K562 (cell line): ENCODE data around the gene ATMIN.

ENCODE experiments used
- E2F3 ChIP-seq: fragments of 250-450 bp; sonication (Bioruptor Pico); IDR thresholded peaks from 2 replicates; pipeline ENCODE4 v1.4.0; 2020; ENCODE audit warnings: mild to moderate bottlenecking
- HDGF ChIP-seq: fragments of 450-650 bp; IDR thresholded peaks from 2 replicates; pipeline ENCODE4 v1.6.1; 2016
- U2AF2 ChIP-seq: fragments of 200-400 bp; formaldehyde crosslinking; optimal IDR thresholded peaks from 2 replicates; pipeline ENCODE3; 2017; ENCODE audit warnings: low read depth, mild to moderate bottlenecking, low read length

DNA sequence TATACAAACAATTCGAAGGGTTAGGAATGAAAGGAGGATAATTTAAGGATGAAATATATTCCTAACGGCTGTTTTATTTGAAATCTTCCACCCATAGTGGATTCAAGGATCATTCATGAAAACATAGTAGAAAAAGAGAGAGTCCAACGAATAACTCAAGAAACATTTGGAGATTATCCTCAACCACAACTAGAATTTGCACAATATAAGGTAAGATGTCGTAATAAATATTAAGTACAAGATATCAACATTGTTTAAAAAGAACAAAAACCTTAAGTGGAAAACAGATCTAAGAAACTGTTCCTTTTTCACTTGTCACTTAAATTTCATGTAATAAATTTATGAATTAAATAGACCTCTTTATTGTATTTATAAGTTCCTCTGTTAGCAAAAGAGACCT, 9.2 kb upstream of the ATMIN start:
- TF ChIP-seq U2AF2 (no peak), HDGF (no peak), E2F3 (no peak)
